SK-N-SH (cell line): Measurements from ENCODE around the gene NLGN3. TPM values are rescaled to one million over a fixed set of nuclear protein-coding genes. Genes with fewer than 3 reads are reported as not detected.

Source experiments
- CTCF ChIA-PET: fragments of 300-600, 350-600 bp; formaldehyde crosslinking; extraction: SDS; loops from one replicate; lab custom pipeline; 2021; lab: Yijun Ruan, JAX
- POLR2A ChIA-PET: fragments of 350-600 bp; sonication (Branson Sonifier 250); formaldehyde crosslinking; extraction: SDS; loops from one replicate; lab custom pipeline; 2020; ENCODE audit warnings: antibody characterized with exemption, inconsistent platforms; lab: Yijun Ruan, JAX
- DNase-seq: peaks from one replicate; pipeline ENCODE4 v3.0.0; 2012
- H2AFZ ChIP-seq: fragments of 200-600 bp; sonication (generic); 2 replicates; pipeline ENCODE4 v1.8.1; 2016; ENCODE audit warnings: antibody characterized with exemption, mild to moderate bottlenecking, low read depth
- H3F3A ChIP-seq: fragments of 200-600 bp; sonication (generic); replicated peaks from 2 replicates; pipeline ENCODE3; 2016; ENCODE audit warnings: antibody characterized with exemption, mild to moderate bottlenecking; ENCODE audit not compliant: insufficient read depth
- H3K27ac ChIP-seq, 2 experiments: fragments of 200-500 bp in 1 of 2; fragments of 200-600 bp in 1 of 2; sonication (Bioruptor generic) in 1 of 2; sonication (generic), shearing (Covaris generic) in 1 of 2; 2 replicates each; pipeline versions ENCODE4 v1.5.1 to v1.6.1; 2014 to 2016; ENCODE audit warnings: low read depth in 2 of 2, inconsistent platforms in 1 of 2, low read length in 1 of 2, mild to moderate bottlenecking in 1 of 2, mixed read lengths in 1 of 2
- H3K27me3 ChIP-seq: fragments of 200-600 bp; sonication (generic), shearing (Covaris generic); 2 replicates; pipeline ENCODE4 v1.6.1; 2016; ENCODE audit warnings: mixed run types; ENCODE audit not compliant: insufficient read depth
- H3K36me3 ChIP-seq, 2 experiments: fragments of 200-500 bp in 1 of 2; fragments of 200-600 bp in 1 of 2; sonication (Bioruptor generic) in 1 of 2; sonication (generic) in 1 of 2; replicated peaks in 1 of 2; 2 replicates each; pipeline versions ENCODE3 to v1.5.1; 2014 to 2016; ENCODE audit warnings: low read length in 1 of 2, mild to moderate bottlenecking in 1 of 2; ENCODE audit not compliant: insufficient read depth in 2 of 2, control insufficient read depth in 1 of 2
- H3K4me1 ChIP-seq, 2 experiments: fragments of 200-500 bp in 1 of 2; fragments of 200-600 bp in 1 of 2; sonication (Bioruptor generic) in 1 of 2; sonication (generic), shearing (Covaris generic) in 1 of 2; 2 replicates each; pipeline versions ENCODE4 v1.5.1 to v1.6.1; 2014 to 2016; ENCODE audit warnings: low read depth in 1 of 2, low read length in 1 of 2, mixed run types in 1 of 2; ENCODE audit not compliant: insufficient read depth in 2 of 2, control insufficient read depth in 1 of 2
- H3K4me2 ChIP-seq: fragments of 200-600 bp; sonication (generic), shearing (Covaris generic); 2 replicates; pipeline ENCODE4 v1.6.1; 2017; ENCODE audit warnings: mixed run types
- H3K4me3 ChIP-seq, 2 experiments: fragments of 200-500 bp in 1 of 2; fragments of 200-600 bp in 1 of 2; sonication (Bioruptor generic) in 1 of 2; sonication (generic), shearing (Covaris generic) in 1 of 2; 2 replicates each; pipeline versions ENCODE4 v1.5.1 to v1.8.1; 2014 to 2016; ENCODE audit warnings: low read depth in 2 of 2, inconsistent platforms in 1 of 2, low read length in 1 of 2, mild to moderate bottlenecking in 1 of 2, mixed read lengths in 1 of 2, moderate library complexity in 1 of 2
- H3K79me2 ChIP-seq: fragments of 200-600 bp; sonication (generic); 2 replicates; pipeline ENCODE4 v1.8.1; 2017; ENCODE audit warnings: mild to moderate bottlenecking; ENCODE audit not compliant: insufficient read depth
- H3K9ac ChIP-seq: fragments of 200-600 bp; sonication (generic); 2 replicates; pipeline ENCODE4 v1.6.1; 2017; ENCODE audit warnings: mixed run types
- H3K9me2 ChIP-seq: fragments of 200-600 bp; sonication (generic); 2 replicates; pipeline ENCODE4 v1.6.1; 2017; ENCODE audit warnings: mixed run types
- H3K9me3 ChIP-seq: fragments of 200-600 bp; sonication (generic); 2 replicates; pipeline ENCODE4 v1.6.1; 2017; ENCODE audit warnings: mixed run types, mild to moderate bottlenecking, moderate library complexity
- H4K20me1 ChIP-seq: fragments of 200-600 bp; sonication (generic); 2 replicates; pipeline ENCODE4 v1.6.1; 2017; ENCODE audit warnings: mild to moderate bottlenecking, mixed run types; ENCODE audit not compliant: insufficient read depth
- EZH2phosphoT487 ChIP-seq: fragments of 200-600 bp; sonication (generic); IDR thresholded peaks from 2 replicates; pipeline ENCODE4 v1.6.1; 2017; ENCODE audit warnings: low read depth, mixed run types, mild to moderate bottlenecking, antibody characterized with exemption, moderate library complexity, borderline replicate concordance
- FOSL2 ChIP-seq: IDR thresholded peaks from 2 replicates; pipeline ENCODE4 v1.4.0; 2012; ENCODE audit warnings: low read depth, mild to moderate bottlenecking, moderate library complexity, borderline replicate concordance
- GABPA ChIP-seq: IDR thresholded peaks from 2 replicates; pipeline ENCODE4 v1.4.0; 2012; ENCODE audit warnings: low read depth, mild to moderate bottlenecking
- GATA2 ChIP-seq: sonication (generic); formaldehyde crosslinking; IDR thresholded peaks from 2 replicates; pipeline ENCODE4 v1.5.0; 2020; ENCODE audit warnings: mild to moderate bottlenecking, missing genetic modification reagents
- JUND ChIP-seq: IDR thresholded peaks from 2 replicates; pipeline ENCODE4 v1.4.0; 2012
- MEF2A ChIP-seq: IDR thresholded peaks from 2 replicates; pipeline ENCODE4 v1.4.0; 2012; ENCODE audit warnings: low read depth, borderline replicate concordance
- MXI1 ChIP-seq: IDR thresholded peaks from 2 replicates; pipeline ENCODE4 v1.6.1; 2012; ENCODE audit warnings: mild to moderate bottlenecking, low read depth, low read length, improper control_type of control experiment
- POLR2AphosphoS5 ChIP-seq: IDR thresholded peaks from 2 replicates; pipeline ENCODE4 v1.6.1; 2012; ENCODE audit warnings: low read depth, low read length
- RAD21 ChIP-seq: IDR thresholded peaks from 2 replicates; pipeline ENCODE4 v1.6.1; 2012; ENCODE audit warnings: mild to moderate bottlenecking, low read length
- RCOR1 ChIP-seq: fragments of 150-350 bp; IDR thresholded peaks from 2 replicates; pipeline ENCODE4 v1.6.1; 2017; ENCODE audit warnings: antibody characterized with exemption, low read length
- RFX5 ChIP-seq: IDR thresholded peaks from 2 replicates; pipeline ENCODE4 v1.6.1; 2012; ENCODE audit warnings: mild to moderate bottlenecking, improper control_type of control experiment, low read length
- RXRA ChIP-seq: IDR thresholded peaks from 2 replicates; pipeline ENCODE4 v1.4.0; 2012; ENCODE audit warnings: low read depth, mild to moderate bottlenecking, borderline replicate concordance
- TCF12 ChIP-seq: IDR thresholded peaks from 2 replicates; pipeline ENCODE4 v1.4.0; 2012
- YY1 ChIP-seq: IDR thresholded peaks from 2 replicates; pipeline ENCODE4 v1.4.0; 2012; ENCODE audit warnings: low read depth, mild to moderate bottlenecking
- WGBS: methylation state at CpG from one replicate; pipeline ENCODE4 v1.1.6; 2017; ENCODE audit warnings: low lambda C conversion rate; 5-methylcytosine and 5-hydroxymethylcytosine counted together
- polyA plus RNA-seq, 3 experiments: library from polyadenylated mRNA; depleted of rRNA; stranded (reverse); fragments of >200 nt; gene quantifications; 2 replicates each; pipeline ENCODE4 v1.2.3, GENCODE V29; 2012
- TF ChIP-seq, protein P1 (sequence below): IDR thresholded peaks from 2 replicates; pipeline ENCODE4 v1.6.1; 2012; ENCODE audit warnings: mild to moderate bottlenecking, low read depth, low read length, moderate library complexity
- TF ChIP-seq, protein P2 (sequence below): IDR thresholded peaks from 2 replicates; pipeline ENCODE4 v1.4.0; 2012; ENCODE audit warnings: low read depth, borderline replicate concordance
- TF ChIP-seq, protein P3 (sequence below): fragments of 150-350 bp; IDR thresholded peaks from 2 replicates; pipeline ENCODE4 v1.6.1; 2017; ENCODE audit warnings: antibody characterized with exemption, low read length, low read depth, borderline replicate concordance
- TF ChIP-seq, protein P4 (sequence below): fragments of 150-350 bp; IDR thresholded peaks from 2 replicates; pipeline ENCODE4 v1.6.1; 2016; ENCODE audit warnings: mild to moderate bottlenecking, low read depth, low read length

NLGN3 gene
- polyA plus RNA-seq, 1 of the 3 experiments (the other 2 are of a cell fraction) = 5.3 TPM

DNA sequence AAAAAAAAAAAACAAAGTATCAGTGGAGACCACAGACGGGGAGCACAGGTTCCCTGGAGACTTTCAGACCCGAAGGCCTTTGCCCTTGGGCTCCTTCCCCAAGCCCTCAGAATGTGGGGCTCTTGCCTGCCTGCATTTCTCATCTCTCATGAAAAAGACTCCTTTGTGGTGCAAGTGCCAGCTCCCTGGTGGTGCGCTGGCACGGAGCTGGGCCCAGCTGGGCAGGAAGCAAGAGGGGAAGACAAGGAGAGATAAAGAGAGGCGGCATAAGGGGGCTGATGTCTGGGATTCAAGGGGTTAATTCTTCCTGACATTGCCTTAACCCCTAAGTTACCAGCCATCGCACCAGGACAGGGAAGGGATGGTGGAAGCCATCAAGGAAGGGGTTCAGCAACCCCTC is 21.8 kb downstream of the NLGN3 start:
- Histone ChIP-seq H3K27ac (no peak overlapping the region), H3K4me1 (no peaks in the 10 kb centered on the region), H2AFZ (no peak overlapping the region), H3K4me3 (no peak overlapping the region), H3K4me2 (no peak overlapping the region), H3K27me3 (peaks cover 41% of the 10 kb centered on the region), H3F3A (no peaks in the 10 kb centered on the region), H4K20me1 (no peaks in the 10 kb centered on the region), H3K9me3 (no peaks in the 10 kb centered on the region), H3K36me3 (no peaks in the 10 kb centered on the region), H3K9me2 (no peaks in the 10 kb centered on the region), H3K9ac (no peak overlapping the region), H3K79me2 (no peaks in the 10 kb centered on the region)
- ChIA-PET CTCF (no interaction called here), POLR2A (no interaction called here)
- no peak for TF ChIP-seq MEF2A
- no peak for TF ChIP-seq JUND
- TF ChIP-seq, protein P1, sequence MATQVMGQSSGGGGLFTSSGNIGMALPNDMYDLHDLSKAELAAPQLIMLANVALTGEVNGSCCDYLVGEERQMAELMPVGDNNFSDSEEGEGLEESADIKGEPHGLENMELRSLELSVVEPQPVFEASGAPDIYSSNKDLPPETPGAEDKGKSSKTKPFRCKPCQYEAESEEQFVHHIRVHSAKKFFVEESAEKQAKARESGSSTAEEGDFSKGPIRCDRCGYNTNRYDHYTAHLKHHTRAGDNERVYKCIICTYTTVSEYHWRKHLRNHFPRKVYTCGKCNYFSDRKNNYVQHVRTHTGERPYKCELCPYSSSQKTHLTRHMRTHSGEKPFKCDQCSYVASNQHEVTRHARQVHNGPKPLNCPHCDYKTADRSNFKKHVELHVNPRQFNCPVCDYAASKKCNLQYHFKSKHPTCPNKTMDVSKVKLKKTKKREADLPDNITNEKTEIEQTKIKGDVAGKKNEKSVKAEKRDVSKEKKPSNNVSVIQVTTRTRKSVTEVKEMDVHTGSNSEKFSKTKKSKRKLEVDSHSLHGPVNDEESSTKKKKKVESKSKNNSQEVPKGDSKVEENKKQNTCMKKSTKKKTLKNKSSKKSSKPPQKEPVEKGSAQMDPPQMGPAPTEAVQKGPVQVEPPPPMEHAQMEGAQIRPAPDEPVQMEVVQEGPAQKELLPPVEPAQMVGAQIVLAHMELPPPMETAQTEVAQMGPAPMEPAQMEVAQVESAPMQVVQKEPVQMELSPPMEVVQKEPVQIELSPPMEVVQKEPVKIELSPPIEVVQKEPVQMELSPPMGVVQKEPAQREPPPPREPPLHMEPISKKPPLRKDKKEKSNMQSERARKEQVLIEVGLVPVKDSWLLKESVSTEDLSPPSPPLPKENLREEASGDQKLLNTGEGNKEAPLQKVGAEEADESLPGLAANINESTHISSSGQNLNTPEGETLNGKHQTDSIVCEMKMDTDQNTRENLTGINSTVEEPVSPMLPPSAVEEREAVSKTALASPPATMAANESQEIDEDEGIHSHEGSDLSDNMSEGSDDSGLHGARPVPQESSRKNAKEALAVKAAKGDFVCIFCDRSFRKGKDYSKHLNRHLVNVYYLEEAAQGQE = no peak
- TF ChIP-seq, protein P2, sequence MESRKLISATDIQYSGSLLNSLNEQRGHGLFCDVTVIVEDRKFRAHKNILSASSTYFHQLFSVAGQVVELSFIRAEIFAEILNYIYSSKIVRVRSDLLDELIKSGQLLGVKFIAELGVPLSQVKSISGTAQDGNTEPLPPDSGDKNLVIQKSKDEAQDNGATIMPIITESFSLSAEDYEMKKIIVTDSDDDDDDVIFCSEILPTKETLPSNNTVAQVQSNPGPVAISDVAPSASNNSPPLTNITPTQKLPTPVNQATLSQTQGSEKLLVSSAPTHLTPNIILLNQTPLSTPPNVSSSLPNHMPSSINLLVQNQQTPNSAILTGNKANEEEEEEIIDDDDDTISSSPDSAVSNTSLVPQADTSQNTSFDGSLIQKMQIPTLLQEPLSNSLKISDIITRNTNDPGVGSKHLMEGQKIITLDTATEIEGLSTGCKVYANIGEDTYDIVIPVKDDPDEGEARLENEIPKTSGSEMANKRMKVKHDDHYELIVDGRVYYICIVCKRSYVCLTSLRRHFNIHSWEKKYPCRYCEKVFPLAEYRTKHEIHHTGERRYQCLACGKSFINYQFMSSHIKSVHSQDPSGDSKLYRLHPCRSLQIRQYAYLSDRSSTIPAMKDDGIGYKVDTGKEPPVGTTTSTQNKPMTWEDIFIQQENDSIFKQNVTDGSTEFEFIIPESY = no peak
- no peak for TF ChIP-seq RCOR1
- no peak for TF ChIP-seq GABPA
- no peak for TF ChIP-seq TCF12
- no peak for TF ChIP-seq RFX5
- TF ChIP-seq POLR2AphosphoS5 = no peak
- no peak for TF ChIP-seq RAD21
- no peak for TF ChIP-seq YY1
- TF ChIP-seq FOSL2 = no peak
- no peak for TF ChIP-seq MXI1
- TF ChIP-seq RXRA = no peak
- TF ChIP-seq, protein P3, sequence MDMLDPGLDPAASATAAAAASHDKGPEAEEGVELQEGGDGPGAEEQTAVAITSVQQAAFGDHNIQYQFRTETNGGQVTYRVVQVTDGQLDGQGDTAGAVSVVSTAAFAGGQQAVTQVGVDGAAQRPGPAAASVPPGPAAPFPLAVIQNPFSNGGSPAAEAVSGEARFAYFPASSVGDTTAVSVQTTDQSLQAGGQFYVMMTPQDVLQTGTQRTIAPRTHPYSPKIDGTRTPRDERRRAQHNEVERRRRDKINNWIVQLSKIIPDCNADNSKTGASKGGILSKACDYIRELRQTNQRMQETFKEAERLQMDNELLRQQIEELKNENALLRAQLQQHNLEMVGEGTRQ = no peak
- no peak for TF ChIP-seq EZH2phosphoT487
- TF ChIP-seq, protein P4, sequence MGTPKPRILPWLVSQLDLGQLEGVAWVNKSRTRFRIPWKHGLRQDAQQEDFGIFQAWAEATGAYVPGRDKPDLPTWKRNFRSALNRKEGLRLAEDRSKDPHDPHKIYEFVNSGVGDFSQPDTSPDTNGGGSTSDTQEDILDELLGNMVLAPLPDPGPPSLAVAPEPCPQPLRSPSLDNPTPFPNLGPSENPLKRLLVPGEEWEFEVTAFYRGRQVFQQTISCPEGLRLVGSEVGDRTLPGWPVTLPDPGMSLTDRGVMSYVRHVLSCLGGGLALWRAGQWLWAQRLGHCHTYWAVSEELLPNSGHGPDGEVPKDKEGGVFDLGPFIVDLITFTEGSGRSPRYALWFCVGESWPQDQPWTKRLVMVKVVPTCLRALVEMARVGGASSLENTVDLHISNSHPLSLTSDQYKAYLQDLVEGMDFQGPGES = no peak
- no peak for TF ChIP-seq GATA2 (CRISPR knock-in tag)
- 37% methylated on average over 6 of the region's 6 CpGs for WGBS
- DNase-seq = no peak
